ENCODE results near the gene U2SURP.

U2SURP gene

GRCh38 chr3:143089965-143090364 lies 88.6 kb downstream of the U2SURP start:
- TF ChIP-seq, protein P1, sequence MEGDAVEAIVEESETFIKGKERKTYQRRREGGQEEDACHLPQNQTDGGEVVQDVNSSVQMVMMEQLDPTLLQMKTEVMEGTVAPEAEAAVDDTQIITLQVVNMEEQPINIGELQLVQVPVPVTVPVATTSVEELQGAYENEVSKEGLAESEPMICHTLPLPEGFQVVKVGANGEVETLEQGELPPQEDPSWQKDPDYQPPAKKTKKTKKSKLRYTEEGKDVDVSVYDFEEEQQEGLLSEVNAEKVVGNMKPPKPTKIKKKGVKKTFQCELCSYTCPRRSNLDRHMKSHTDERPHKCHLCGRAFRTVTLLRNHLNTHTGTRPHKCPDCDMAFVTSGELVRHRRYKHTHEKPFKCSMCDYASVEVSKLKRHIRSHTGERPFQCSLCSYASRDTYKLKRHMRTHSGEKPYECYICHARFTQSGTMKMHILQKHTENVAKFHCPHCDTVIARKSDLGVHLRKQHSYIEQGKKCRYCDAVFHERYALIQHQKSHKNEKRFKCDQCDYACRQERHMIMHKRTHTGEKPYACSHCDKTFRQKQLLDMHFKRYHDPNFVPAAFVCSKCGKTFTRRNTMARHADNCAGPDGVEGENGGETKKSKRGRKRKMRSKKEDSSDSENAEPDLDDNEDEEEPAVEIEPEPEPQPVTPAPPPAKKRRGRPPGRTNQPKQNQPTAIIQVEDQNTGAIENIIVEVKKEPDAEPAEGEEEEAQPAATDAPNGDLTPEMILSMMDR (conservative IDR thresholded peaks at IDR 0.05; ENCODE audit: control insufficient read depth, insufficient read depth, low read depth, low read length), result no peak
- DNase-seq (ENCODE audit: low read depth), result no peak
- no peak overlapping the region for H3K4me3 ChIP-seq (ENCODE audit: control insufficient read depth, low read depth, low read length)

DNA sequence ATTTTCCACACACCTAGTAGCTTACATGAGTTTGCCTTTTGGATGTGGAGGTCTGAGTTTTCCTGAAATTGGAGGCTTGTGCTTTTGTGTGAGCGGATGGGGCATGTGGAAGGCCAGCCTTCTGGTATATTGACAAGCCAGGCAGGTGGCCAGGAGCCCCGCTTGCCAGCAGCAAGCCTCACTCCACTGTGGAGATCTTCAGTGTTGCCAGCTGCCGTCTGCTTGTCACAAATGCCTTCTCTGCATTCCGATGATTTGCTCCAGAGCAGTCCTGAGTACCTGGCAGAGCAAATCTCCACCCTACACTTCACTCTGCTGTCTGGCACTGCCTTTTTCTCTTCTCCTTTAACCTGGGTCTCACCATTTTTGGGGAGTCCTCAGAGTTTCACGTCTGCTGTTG lies 89.1 kb downstream of the U2SURP start:
- no peak for DNase-seq (ENCODE audit: low read depth)
- TF ChIP-seq, protein P1 (conservative IDR thresholded peaks at IDR 0.05; ENCODE audit: control insufficient read depth, insufficient read depth, low read depth, low read length), result no peak
- H3K4me3 ChIP-seq (ENCODE audit: control insufficient read depth, low read depth, low read length), result no peak overlapping the region

GRCh38 chr3:143090976-143091837 lies 89.8 kb downstream of the U2SURP start:
- TF ChIP-seq, protein P1 (conservative IDR thresholded peaks at IDR 0.05; ENCODE audit: control insufficient read depth, insufficient read depth, low read depth, low read length), result no peak
- no peak for DNase-seq (ENCODE audit: low read depth)

GRCh38 chr3:143092191-143092590 lies 90.8 kb downstream of the U2SURP start:
- TF ChIP-seq, protein P1 (conservative IDR thresholded peaks at IDR 0.05; ENCODE audit: control insufficient read depth, insufficient read depth, low read depth, low read length), result no peak
- H3K4me3 ChIP-seq (ENCODE audit: control insufficient read depth, low read depth, low read length), result no peak overlapping the region
- DNase-seq (ENCODE audit: low read depth), result no peak

More at GRCh38 chr3:143090976-143091837, 89.8 kb downstream of the U2SURP start:
- no peak overlapping the region for H3K4me3 ChIP-seq (ENCODE audit: control insufficient read depth, low read depth, low read length)

GRCh38 chr3:143095813-143096212 lies 94.4 kb downstream of the U2SURP start:
- TF ChIP-seq, protein P1 (conservative IDR thresholded peaks at IDR 0.05; ENCODE audit: control insufficient read depth, insufficient read depth, low read depth, low read length), result no peak
- no peak overlapping the region for H3K4me3 ChIP-seq (ENCODE audit: control insufficient read depth, low read depth, low read length)
- DNase-seq (ENCODE audit: low read depth), result no peak

DNA sequence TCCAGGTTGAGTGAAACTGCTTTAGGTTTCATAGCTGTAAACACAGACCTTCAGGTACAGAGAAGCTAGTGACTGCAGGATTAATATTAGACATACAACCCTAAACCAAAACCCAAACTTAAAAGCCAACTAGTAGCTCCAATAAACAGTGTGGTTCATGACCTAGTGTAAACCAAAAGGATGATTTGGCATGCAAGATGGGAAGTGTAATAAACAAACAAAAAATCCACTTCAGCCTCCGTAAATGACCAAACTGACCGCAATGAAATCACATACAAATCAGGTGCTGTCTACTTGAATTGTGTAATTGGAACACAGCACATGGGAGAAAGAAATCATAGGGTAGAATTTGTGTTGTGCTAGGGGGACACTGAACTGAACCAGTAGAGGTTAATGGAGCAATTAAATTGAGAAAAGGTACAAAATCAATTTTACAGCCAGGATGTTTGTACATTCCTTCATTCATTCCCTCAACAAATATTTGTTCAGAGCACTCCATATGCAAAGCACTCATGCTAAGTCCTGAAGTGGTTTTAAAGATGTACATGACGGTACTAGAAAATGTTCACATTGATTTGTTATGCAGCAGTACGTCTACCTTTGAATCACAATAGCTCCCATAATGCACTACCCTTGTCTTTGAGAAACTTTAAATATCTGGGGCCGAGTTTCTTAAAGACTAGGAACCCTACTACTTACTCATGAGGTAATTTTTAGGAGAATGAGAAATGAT lies 96.8 kb downstream of the U2SURP start:
- H3K4me3 ChIP-seq (ENCODE audit: control insufficient read depth, low read depth, low read length), result no peak overlapping the region
- TF ChIP-seq, protein P1 (conservative IDR thresholded peaks at IDR 0.05; ENCODE audit: control insufficient read depth, insufficient read depth, low read depth, low read length), result no peak
- no peak for DNase-seq (ENCODE audit: low read depth)

All from fibroblast of mammary gland (primary cell).